AG04449 (cell line): ENCODE data around the gene SPINK8.
"Not testable (repeated sequence)": the region's sequence is repeated elsewhere in the genome, so short reads cannot be mapped to it uniquely, and the experiment has no call there.

Experiments used
- CTCF ChIA-PET: fragments of 350-600 bp; formaldehyde crosslinking; extraction: SDS; loops from one replicate; lab custom pipeline; 2021; ENCODE audit warnings: antibody characterized with exemption; lab: Yijun Ruan, JAX
- POLR2A ChIA-PET: fragments of 400-600, 350-600 bp; formaldehyde crosslinking; extraction: SDS; loops from one replicate; lab custom pipeline; 2020; ENCODE audit warnings: antibody characterized with exemption, inconsistent platforms; lab: Yijun Ruan, JAX
- DNase-seq: peaks from one replicate; pipeline ENCODE4 v3.0.0-alpha.2; 2010; ENCODE audit warnings: low read depth, low spot score
- H3K4me3 ChIP-seq: 2 replicates; pipeline ENCODE4 v1.5.1; 2011; ENCODE audit warnings: low read depth, mild to moderate bottlenecking, control low read depth, low read length
- TF ChIP-seq, protein P1 (sequence below): IDR thresholded peaks from one replicate; pipeline ENCODE4 v1.5.1; 2011; ENCODE audit warnings: mild to moderate bottlenecking, moderate library complexity, low read length, control low read depth, inconsistent platforms; ENCODE audit not compliant: insufficient read depth; ENCODE audit errors: missing control alignments

SPINK8 gene

DNA sequence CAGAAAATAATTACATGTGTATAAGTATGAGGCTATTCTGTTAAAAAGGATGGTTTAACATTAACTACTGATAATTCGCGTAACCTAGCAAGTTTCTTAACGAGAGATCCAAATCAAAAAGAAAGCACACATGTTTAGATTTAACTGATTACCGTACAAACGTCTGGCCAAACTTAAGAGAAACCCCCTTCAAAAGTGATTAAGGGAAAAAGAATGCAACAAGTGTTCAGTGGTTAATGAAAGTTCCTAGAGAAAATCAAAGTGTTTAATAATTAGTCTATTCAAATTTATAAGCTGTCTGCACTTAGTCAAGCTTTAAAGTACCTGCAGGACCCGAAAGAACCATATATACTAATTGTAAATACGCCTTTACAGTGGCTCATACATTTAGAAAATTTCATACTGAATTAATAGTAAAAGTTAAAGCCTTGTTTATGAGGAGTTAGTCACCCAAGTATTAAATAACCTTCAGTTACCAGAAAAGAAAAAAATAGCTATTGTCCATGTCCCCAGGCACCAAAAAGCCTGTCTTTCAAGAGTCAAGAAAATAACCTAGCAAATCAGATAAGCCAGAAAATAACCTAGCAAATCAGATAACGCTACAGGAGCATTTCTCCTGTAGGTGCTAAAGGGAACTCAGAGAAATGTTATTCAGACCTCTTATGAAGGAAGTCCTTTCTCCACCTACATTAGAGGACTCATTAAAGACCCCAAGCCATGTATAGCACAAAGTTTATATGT is 58.0 kb downstream of the SPINK8 start:
- DNase-seq = no peak
- ChIA-PET POLR2A (no interaction called here), CTCF (interaction anchor here (0.8 to 27.9 kb wide), 11 partner anchors 9 to 464 kb away, joined by 3 to 948 read pairs (median 4); partner anchors contain the start of genes CCDC51, PLXNB1 and TMA7)
- no peak overlapping the region for H3K4me3 ChIP-seq
- TF ChIP-seq, protein P1, sequence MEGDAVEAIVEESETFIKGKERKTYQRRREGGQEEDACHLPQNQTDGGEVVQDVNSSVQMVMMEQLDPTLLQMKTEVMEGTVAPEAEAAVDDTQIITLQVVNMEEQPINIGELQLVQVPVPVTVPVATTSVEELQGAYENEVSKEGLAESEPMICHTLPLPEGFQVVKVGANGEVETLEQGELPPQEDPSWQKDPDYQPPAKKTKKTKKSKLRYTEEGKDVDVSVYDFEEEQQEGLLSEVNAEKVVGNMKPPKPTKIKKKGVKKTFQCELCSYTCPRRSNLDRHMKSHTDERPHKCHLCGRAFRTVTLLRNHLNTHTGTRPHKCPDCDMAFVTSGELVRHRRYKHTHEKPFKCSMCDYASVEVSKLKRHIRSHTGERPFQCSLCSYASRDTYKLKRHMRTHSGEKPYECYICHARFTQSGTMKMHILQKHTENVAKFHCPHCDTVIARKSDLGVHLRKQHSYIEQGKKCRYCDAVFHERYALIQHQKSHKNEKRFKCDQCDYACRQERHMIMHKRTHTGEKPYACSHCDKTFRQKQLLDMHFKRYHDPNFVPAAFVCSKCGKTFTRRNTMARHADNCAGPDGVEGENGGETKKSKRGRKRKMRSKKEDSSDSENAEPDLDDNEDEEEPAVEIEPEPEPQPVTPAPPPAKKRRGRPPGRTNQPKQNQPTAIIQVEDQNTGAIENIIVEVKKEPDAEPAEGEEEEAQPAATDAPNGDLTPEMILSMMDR = no peak

DNA sequence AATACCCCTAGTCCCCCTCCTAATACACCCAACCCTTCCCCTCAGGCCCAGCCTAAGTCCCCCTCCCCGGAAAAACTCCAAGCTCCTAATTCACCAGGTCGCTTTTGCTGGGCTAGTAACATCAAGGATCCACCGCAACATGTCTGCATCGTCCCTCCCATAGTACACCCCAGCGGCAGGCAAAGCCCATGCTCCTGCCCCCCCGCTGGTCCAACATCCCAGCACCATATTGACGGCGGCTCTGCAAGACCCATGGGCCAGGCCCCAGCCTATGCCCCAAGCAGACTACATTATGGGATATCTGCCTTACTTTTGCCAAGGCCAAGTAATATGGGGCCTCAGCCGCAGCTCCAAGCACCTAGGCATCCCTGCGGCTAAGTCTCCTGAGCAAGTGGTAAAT is 59.0 kb downstream of the SPINK8 start:
- no peak for DNase-seq
- TF ChIP-seq, protein P1 = no peak
- CTCF ChIA-PET = interaction anchor here (0.9 to 27.9 kb wide), 19 partner anchors 8 to 465 kb away, joined by 3 to 948 read pairs (median 4); partner anchors contain the start of genes CCDC51, PLXNB1 and TMA7
- H3K4me3 ChIP-seq = no peak overlapping the region
- POLR2A ChIA-PET = no interaction called here

DNA sequence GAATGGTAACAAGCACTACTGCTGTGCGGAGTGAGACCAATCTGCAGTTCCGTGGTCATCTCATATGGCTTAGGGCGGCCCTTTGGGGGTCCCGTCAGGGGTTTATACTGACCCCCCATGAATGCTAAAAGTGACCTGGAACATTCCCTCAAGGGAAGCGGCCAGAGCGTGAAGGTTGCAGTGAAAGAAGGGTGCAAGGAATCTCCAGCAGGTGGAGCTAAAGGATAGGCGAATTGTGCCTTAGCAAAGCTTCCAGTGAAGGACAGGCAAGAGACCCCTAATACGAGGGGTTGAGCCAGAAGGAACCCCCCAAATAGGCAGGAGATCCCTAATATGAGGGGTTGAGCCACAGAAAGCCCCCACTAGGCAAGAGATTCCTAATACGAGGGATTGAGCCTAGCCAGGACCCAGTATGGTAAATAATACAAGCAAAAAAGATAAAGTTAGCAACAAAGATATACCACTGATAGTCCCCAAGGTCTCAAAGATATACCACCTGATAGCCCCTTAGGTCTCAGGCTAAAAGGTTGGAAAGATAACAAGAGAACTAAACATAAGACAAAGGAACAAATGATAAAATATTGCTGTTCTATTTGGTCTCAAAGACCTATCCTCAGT is 59.8 kb downstream of the SPINK8 start:
- no peak for DNase-seq
- TF ChIP-seq, protein P1 = peak; percentile 76
- ChIA-PET POLR2A (interaction anchor here (1.0 kb wide), 1 partner anchor 166 kb away, joined by 3 read pairs; the partner anchor contains the start of genes CCDC51 and TMA7), CTCF (interaction anchor here (0.7 to 27.9 kb wide), 17 partner anchors 9 to 287 kb away, joined by 3 to 948 read pairs (median 4); partner anchors contain the start of genes CCDC51, PLXNB1, TMA7 and ZNF589)
- no peak overlapping the region for H3K4me3 ChIP-seq

DNA sequence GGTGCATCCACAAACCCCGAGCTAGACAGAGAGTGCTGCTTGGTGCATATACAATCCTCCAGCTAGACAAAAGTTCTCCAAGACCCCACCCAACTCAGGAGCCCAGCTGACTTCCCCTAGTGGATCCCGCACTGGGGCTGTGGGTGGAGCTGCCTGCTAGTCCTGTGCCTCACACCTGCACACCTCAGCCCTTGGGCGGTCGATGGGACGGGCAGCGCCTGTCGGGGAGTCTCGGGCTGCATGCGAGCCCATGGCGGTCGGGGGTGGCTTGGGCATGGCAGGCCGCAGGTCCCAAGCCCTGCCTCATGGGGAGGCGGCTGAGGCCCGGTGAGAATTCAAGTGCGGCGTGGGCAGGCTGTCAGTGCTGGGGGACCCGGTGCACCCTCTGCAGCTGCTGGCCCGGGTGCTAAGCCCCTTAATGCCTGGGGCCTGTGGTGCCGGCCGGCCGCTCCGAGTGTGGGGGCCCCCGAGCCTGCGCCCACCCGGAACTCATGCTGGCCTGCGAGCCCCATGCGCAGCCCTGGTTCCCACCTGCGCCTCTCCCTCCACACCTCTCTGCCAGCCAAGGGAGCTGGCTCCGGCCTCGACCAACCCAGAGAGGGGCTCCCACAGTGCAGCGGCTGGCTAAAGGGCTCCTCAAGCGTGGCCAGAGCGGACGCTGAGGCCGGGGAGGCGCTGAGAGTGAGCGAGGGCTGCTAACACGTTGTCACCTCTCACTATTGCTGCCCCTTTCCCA is 61.5 kb downstream of the SPINK8 start:
- POLR2A ChIA-PET = no interaction called here
- TF ChIP-seq, protein P1 = no peak
- H3K4me3 ChIP-seq = no peak overlapping the region
- no peak for DNase-seq
- CTCF ChIA-PET = interaction anchor here (0.7 to 27.9 kb wide), 14 partner anchors 9 to 281 kb away, joined by 3 to 948 read pairs (median 4); partner anchors contain the start of genes CCDC51, PLXNB1 and TMA7

DNA sequence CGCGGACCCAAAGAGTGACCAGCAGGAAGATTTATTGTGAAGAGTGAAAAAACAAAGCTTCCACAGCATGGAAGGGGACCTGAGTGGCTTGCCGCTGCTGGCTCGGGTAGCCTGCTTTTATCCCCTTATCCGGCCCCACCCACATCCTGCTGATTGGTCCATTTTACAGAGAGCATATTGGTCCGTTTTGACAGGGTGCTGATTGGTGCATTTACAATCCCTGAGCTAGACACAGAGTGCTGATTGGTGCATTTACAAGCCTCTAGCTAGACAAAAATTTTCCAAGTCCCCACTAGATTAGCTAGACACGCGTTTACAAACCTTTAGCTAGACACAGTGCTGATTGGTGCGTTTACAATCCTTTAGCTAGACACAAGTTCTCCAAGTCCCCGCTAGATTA is 62.2 kb downstream of the SPINK8 start:
- CTCF ChIA-PET = interaction anchor here (0.9 to 27.9 kb wide), 9 partner anchors 9 to 278 kb away, joined by 3 to 948 read pairs (median 5); partner anchors contain the start of genes CCDC51, PLXNB1 and TMA7
- DNase-seq, H3K4me3 ChIP-seq, POLR2A ChIA-PET: not testable (repeated sequence)

DNA sequence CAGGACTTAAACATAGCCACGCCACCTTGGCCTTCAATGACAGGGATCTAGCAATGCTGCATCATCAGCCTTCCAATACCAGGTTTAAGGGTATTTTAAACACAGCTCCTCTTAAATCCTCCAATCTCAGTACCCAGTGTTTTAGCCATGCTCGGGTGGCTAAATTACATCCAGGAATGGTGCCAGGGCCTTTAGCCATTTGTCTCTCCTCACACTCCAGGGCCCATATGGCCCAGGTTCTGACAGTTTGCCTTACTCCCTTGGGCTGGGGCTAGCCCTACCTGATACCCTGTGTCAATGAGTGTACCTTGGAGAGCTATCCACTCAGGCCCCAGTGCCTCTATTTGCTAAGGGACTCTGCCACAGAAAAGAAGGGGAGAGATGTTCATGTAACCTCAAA is 63.2 kb downstream of the SPINK8 start:
- DNase-seq = no peak
- TF ChIP-seq, protein P1 = no peak
- POLR2A ChIA-PET = no interaction called here
- CTCF ChIA-PET = interaction anchor here (1.4 to 27.9 kb wide), 3 partner anchors 15 to 163 kb away, joined by 4 to 948 read pairs (median 48); partner anchors contain the start of genes CCDC51, PLXNB1 and TMA7
- H3K4me3 ChIP-seq = no peak overlapping the region
